CD4-positive, CD25-positive, alpha-beta regulatory T cell (primary cell): Measurements from ENCODE around the gene STOM. TPM values are rescaled to one million over a fixed set of nuclear protein-coding genes. Genes with fewer than 3 reads are reported as not detected.

Experiments
- ATAC-seq, 2 donors: fragments of 150-1000 bp; cut with Tn5 transposase; one replicate each; pipeline ENCODE4 v1.10.0; 2021; ENCODE audit warnings: low read depth in 2 of 2, moderate number of reproducible peaks in 2 of 2, moderate library complexity in 1 of 2
- DNase-seq, 3 donors: peaks; one replicate each; pipeline versions ENCODE4 v3.0.0 to v3.0.0-alpha.2; 2012 to 2022; ENCODE audit warnings: mixed read lengths in 1 of 3
- H3K27ac ChIP-seq: one replicate; pipeline ENCODE4 v1.7.0; 2013; ENCODE audit warnings: mild to moderate bottlenecking, low read length; ENCODE audit not compliant: insufficient read depth, poor library complexity, severe bottlenecking
- H3K27me3 ChIP-seq: one replicate; pipeline ENCODE4 v1.7.0; 2013; ENCODE audit warnings: low read length; ENCODE audit not compliant: control insufficient read depth, insufficient read depth
- H3K36me3 ChIP-seq: one replicate; pipeline ENCODE4 v1.7.0; 2013; ENCODE audit warnings: mild to moderate bottlenecking, low read length, moderate library complexity; ENCODE audit not compliant: control insufficient read depth, insufficient read depth
- H3K4me1 ChIP-seq: 2 replicates; pipeline ENCODE4 v1.7.0; 2013; ENCODE audit warnings: mild to moderate bottlenecking, low read length; ENCODE audit not compliant: insufficient read depth, control insufficient read depth, poor library complexity, severe bottlenecking
- H3K4me3 ChIP-seq: one replicate; pipeline ENCODE4 v1.7.0; 2013; ENCODE audit warnings: low read depth, mild to moderate bottlenecking, low read length, moderate library complexity
- H3K9me3 ChIP-seq, 2 experiments: 1 replicate in 1 of 2; 2 replicates in 1 of 2; pipeline ENCODE4 v1.7.0; 2013; ENCODE audit warnings: low read length in 2 of 2, mild to moderate bottlenecking in 1 of 2, moderate library complexity in 1 of 2; ENCODE audit not compliant: control insufficient read depth in 2 of 2
- H3K27ac Mint-ChIP-seq, 3 donors: one replicate each; pipeline ENCODE4 v1.8.0; 2020 to 2022; ENCODE audit warnings: mild to moderate bottlenecking in 3 of 3, mixed read lengths in 3 of 3, moderate library complexity in 2 of 3
- H3K27me3 Mint-ChIP-seq: one replicate; pipeline ENCODE4 v1.8.0; 2022; ENCODE audit warnings: mild to moderate bottlenecking, mixed read lengths
- H3K36me3 Mint-ChIP-seq: one replicate; pipeline ENCODE4 v1.8.0; 2020; ENCODE audit warnings: mixed read lengths
- H3K4me1 Mint-ChIP-seq, 4 donors: one replicate each; pipeline ENCODE4 v1.8.0; 2020 to 2022; ENCODE audit warnings: mixed read lengths in 4 of 4, mild to moderate bottlenecking in 1 of 4
- H3K4me3 Mint-ChIP-seq, 4 donors: one replicate each; pipeline ENCODE4 v1.8.0; 2020 to 2022; ENCODE audit warnings: mild to moderate bottlenecking in 4 of 4, mixed read lengths in 4 of 4, moderate library complexity in 3 of 4
- H3K9me3 Mint-ChIP-seq, 7 donors: one replicate each; pipeline ENCODE4 v1.8.0; 2020 to 2022; ENCODE audit warnings: mixed read lengths in 7 of 7, mild to moderate bottlenecking in 3 of 7, moderate library complexity in 2 of 7
- polyA plus RNA-seq, 4 donors: library from polyadenylated mRNA; unstranded; fragments of 300-500 nt; fragmentation: Illumina TruSeq; gene quantifications; one replicate each; pipeline ENCODE4 v1.2.3, GENCODE V29; 2021
- total RNA-seq: library from RNA; stranded (reverse); gene quantifications from one replicate; pipeline ENCODE4 v1.2.3, GENCODE V29; 2022

The STOM gene
- total and polyA plus RNA-seq, 5 donors from 2014 or later, result 22.3 to 29.9 (median 24.1) TPM

GRCh38 chr9:121353241-121354061 lies 16.6 kb downstream of the STOM start:
- Histone ChIP-seq H3K9me3 (no peaks in the 10 kb centered on the region), H3K4me3 (no peak overlapping the region), H3K4me1 (peaks cover 2% of the 10 kb centered on the region), H3K36me3 (peaks cover 10% of the 10 kb centered on the region), H3K27me3 (no peaks in the 10 kb centered on the region), H3K27ac (no peak overlapping the region)
- ATAC-seq (peak; percentile 78 to 82), DNase-seq (peak in 2 of 3 donors; percentile 36 to 51)
- Mint-ChIP-seq H3K4me1 (peaks cover 6 to 14% (median 7%) of the 10 kb centered on the region in 4 donors), H3K9me3 (no peaks in the 10 kb centered on the region), H3K36me3 (no peaks in the 10 kb centered on the region), H3K27me3 (no peaks in the 10 kb centered on the region), H3K27ac (peak overlapping the region in 1 of 3 donors; percentile 40), H3K4me3 (peak overlapping the region in 2 of 4 donors; percentile 3 to 48)

GRCh38 chr9:121350993-121351561 lies 19.0 kb downstream of the STOM start:
- ATAC-seq (no peak), DNase-seq (no peak)
- Mint-ChIP-seq H3K4me3 (no peak overlapping the region), H3K27ac (no peak overlapping the region), H3K27me3 (no peaks in the 10 kb centered on the region), H3K9me3 (no peaks in the 10 kb centered on the region), H3K4me1 (peaks cover 4 to 7% (median 6%) of the 10 kb centered on the region in 4 donors), H3K36me3 (peaks cover 2% of the 10 kb centered on the region)
- peaks cover 2% of the 10 kb centered on the region for H3K4me1 ChIP-seq
- H3K27ac ChIP-seq, result no peak overlapping the region
- H3K9me3 ChIP-seq, result no peaks in the 10 kb centered on the region
- no peaks in the 10 kb centered on the region for H3K27me3 ChIP-seq
- peaks cover 19% of the 10 kb centered on the region for H3K36me3 ChIP-seq
- H3K4me3 ChIP-seq, result no peak overlapping the region

DNA sequence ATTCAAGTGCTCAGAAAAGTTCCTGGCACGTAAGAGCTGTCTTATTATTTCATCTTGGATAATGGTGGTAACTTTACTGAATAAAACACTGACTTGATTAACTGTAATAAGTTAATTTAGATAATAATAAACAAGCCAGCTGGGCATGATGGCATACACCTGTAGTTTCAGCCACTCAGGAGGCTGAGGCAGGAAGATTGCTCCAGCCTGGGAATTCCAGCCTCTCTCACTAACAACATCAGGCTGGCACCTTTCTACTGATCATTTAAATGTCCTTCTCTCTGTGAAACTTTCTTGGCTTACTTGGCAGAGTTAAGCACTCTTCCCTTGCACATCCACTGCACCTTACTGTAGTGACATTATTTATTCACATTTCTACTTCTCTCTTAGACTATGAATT lies 20.0 kb downstream of the STOM start:
- Mint-ChIP-seq H3K4me3 (no peak overlapping the region), H3K36me3 (peaks cover 2% of the 10 kb centered on the region), H3K27me3 (no peaks in the 10 kb centered on the region), H3K4me1 (peaks cover 4 to 7% (median 6%) of the 10 kb centered on the region in 4 donors), H3K9me3 (no peaks in the 10 kb centered on the region), H3K27ac (no peak overlapping the region)
- Histone ChIP-seq H3K4me1 (peaks cover 2% of the 10 kb centered on the region), H3K27ac (no peak overlapping the region), H3K9me3 (no peaks in the 10 kb centered on the region), H3K4me3 (no peak overlapping the region), H3K36me3 (peaks cover 20% of the 10 kb centered on the region), H3K27me3 (no peaks in the 10 kb centered on the region)
- ATAC-seq, result no peak
- DNase-seq, result no peak

- Histone ChIP-seq H3K27ac (no peak overlapping the region), H3K4me3 (no peak overlapping the region), H3K27me3 (no peaks in the 10 kb centered on the region), H3K4me1 (peaks cover 2% of the 10 kb centered on the region), H3K36me3 (peaks cover 20% of the 10 kb centered on the region), H3K9me3 (no peaks in the 10 kb centered on the region)
- Mint-ChIP-seq H3K4me3 (no peak overlapping the region), H3K27me3 (no peaks in the 10 kb centered on the region), H3K27ac (no peak overlapping the region), H3K4me1 (peaks cover 4 to 7% (median 5%) of the 10 kb centered on the region in 4 donors), H3K36me3 (peaks cover 2% of the 10 kb centered on the region), H3K9me3 (no peaks in the 10 kb centered on the region)
- DNase-seq (no peak), ATAC-seq (no peak)
Observed at GRCh38 chr9:121349009-121349408, 21.0 kb downstream of the STOM start.

DNA sequence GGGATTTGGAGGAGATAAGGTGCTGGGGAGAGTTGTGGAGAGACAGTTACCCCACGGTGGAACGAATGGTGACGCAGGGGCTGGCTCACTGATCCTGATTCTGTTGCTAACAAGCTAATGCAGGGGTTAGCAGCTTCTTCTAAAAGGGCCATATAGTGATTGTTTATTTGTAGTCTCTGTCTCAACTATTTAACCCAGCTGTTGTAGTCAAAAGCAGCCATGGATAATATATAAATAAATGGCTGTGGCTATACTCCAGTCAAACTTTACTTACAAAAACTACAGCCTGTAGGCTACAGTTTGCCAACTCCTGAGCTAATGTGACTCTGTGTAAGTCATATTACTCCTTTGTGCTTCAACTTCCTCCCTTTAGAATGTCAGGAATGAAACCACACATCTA lies 21.8 kb downstream of the STOM start:
- no peak overlapping the region for H3K4me3 Mint-ChIP-seq
- no peaks in the 10 kb centered on the region for H3K9me3 Mint-ChIP-seq
- H3K4me3 ChIP-seq, result no peak overlapping the region
- H3K27ac Mint-ChIP-seq, result no peak overlapping the region
- no peak overlapping the region for H3K27ac ChIP-seq
- no peak for ATAC-seq
- H3K4me1 Mint-ChIP-seq, result peaks cover 0 to under 1% (median 0%) of the 10 kb centered on the region in 4 donors
- peaks cover 2% of the 10 kb centered on the region for H3K36me3 Mint-ChIP-seq
- peaks cover 20% of the 10 kb centered on the region for H3K36me3 ChIP-seq
- no peaks in the 10 kb centered on the region for H3K9me3 ChIP-seq
- no peak for DNase-seq
- no peaks in the 10 kb centered on the region for H3K27me3 ChIP-seq
- H3K4me1 ChIP-seq, result peaks cover 2% of the 10 kb centered on the region
- no peaks in the 10 kb centered on the region for H3K27me3 Mint-ChIP-seq

- Histone ChIP-seq H3K36me3 (peaks cover 14% of the 10 kb centered on the region), H3K27ac (no peak overlapping the region), H3K4me3 (no peak overlapping the region), H3K27me3 (no peaks in the 10 kb centered on the region), H3K9me3 (no peaks in the 10 kb centered on the region), H3K4me1 (no peaks in the 10 kb centered on the region)
- ATAC-seq, result no peak
- no peak overlapping the region for H3K27ac Mint-ChIP-seq
- H3K4me1 Mint-ChIP-seq, result no peaks in the 10 kb centered on the region
- H3K27me3 Mint-ChIP-seq, result no peaks in the 10 kb centered on the region
- H3K9me3 Mint-ChIP-seq, result no peaks in the 10 kb centered on the region
- DNase-seq, result no peak
- H3K4me3 Mint-ChIP-seq, result no peak overlapping the region
- H3K36me3 Mint-ChIP-seq, result peaks cover 6% of the 10 kb centered on the region
Observed at GRCh38 chr9:121345070-121345469, 25.0 kb downstream of the STOM start.

- no peak overlapping the region for H3K4me3 Mint-ChIP-seq
- H3K27me3 ChIP-seq, result no peaks in the 10 kb centered on the region
- H3K36me3 ChIP-seq, result peaks cover 14% of the 10 kb centered on the region
- no peaks in the 10 kb centered on the region for H3K9me3 ChIP-seq
- ATAC-seq (no peak), DNase-seq (no peak)
- H3K9me3 Mint-ChIP-seq, result no peaks in the 10 kb centered on the region
- H3K4me3 ChIP-seq, result no peak overlapping the region
- no peaks in the 10 kb centered on the region for H3K27me3 Mint-ChIP-seq
- H3K27ac Mint-ChIP-seq, result no peak overlapping the region
- no peak overlapping the region for H3K27ac ChIP-seq
- peaks cover 6% of the 10 kb centered on the region for H3K36me3 Mint-ChIP-seq
- H3K4me1 Mint-ChIP-seq, result no peaks in the 10 kb centered on the region
- no peaks in the 10 kb centered on the region for H3K4me1 ChIP-seq
Observed at GRCh38 chr9:121344184-121344583, 25.9 kb downstream of the STOM start.
